ENCODE measurements around the gene SDHAF1.

The SDHAF1 gene

GRCh38 chr19:35986664-35987570 is 8.1 kb upstream of the SDHAF1 start:
- no peak for DNase-seq (ENCODE audit: low read depth in 2 of 3, low spot score in 2 of 3)

- no peak for DNase-seq (ENCODE audit: low read depth in 2 of 3, low spot score in 2 of 3)
Observed at GRCh38 chr19:35987571-35987896, 7.5 kb upstream of the SDHAF1 start.

- DNase-seq (ENCODE audit: low read depth in 2 of 3, low spot score in 2 of 3): no peak
Observed at GRCh38 chr19:35988824-35989223, 6.2 kb upstream of the SDHAF1 start.

GRCh38 chr19:35990156-35990555 is 4.8 kb upstream of the SDHAF1 start:
- no peak for DNase-seq (ENCODE audit: low read depth in 2 of 3, low spot score in 2 of 3)

GRCh38 chr19:35990771-35991730 is 3.9 kb upstream of the SDHAF1 start:
- DNase-seq (ENCODE audit: low read depth in 2 of 3, low spot score in 2 of 3): no peak

GRCh38 chr19:35991731-35992450 is 3.1 kb upstream of the SDHAF1 start:
- DNase-seq (ENCODE audit: low read depth in 2 of 3, low spot score in 2 of 3): no peak

GRCh38 chr19:35992907-35993765 is 1.9 kb upstream of the SDHAF1 start:
- no peak for DNase-seq (ENCODE audit: low read depth in 2 of 3, low spot score in 2 of 3)

- no peak for DNase-seq (ENCODE audit: low read depth in 2 of 3, low spot score in 2 of 3)
Observed at GRCh38 chr19:35993923-35994598, 927 bp upstream of the SDHAF1 start.

GRCh38 chr19:35996777-35997176 is 1.8 kb downstream of the SDHAF1 start:
- no peak for DNase-seq (ENCODE audit: low read depth in 2 of 3, low spot score in 2 of 3)

GRCh38 chr19:36001605-36002004 is 6.6 kb downstream of the SDHAF1 start:
- DNase-seq (ENCODE audit: low read depth in 2 of 3, low spot score in 2 of 3): no peak

- no peak for DNase-seq (ENCODE audit: low read depth in 2 of 3, low spot score in 2 of 3)
Observed at GRCh38 chr19:36003284-36003683, 8.3 kb downstream of the SDHAF1 start.

- no peak for DNase-seq (ENCODE audit: low read depth in 2 of 3, low spot score in 2 of 3)
Observed at GRCh38 chr19:36006955-36007354, 12.0 kb downstream of the SDHAF1 start.

GRCh38 chr19:36008336-36008978 is 13.5 kb downstream of the SDHAF1 start, which contains the start of gene SYNE4:
SYNE4 (minus strand) TSS chr19:36008813; CDS start chr19:36008681, 132 bp downstream.
- DNase-seq (ENCODE audit: low read depth in 2 of 3, low spot score in 2 of 3): no peak

GRCh38 chr19:36009220-36009619 is 14.2 kb downstream of the SDHAF1 start:
- DNase-seq (ENCODE audit: low read depth in 2 of 3, low spot score in 2 of 3): no peak

GRCh38 chr19:36009633-36010379 is 14.8 kb downstream of the SDHAF1 start:
- DNase-seq (ENCODE audit: low read depth in 2 of 3, low spot score in 2 of 3): no peak

GRCh38 chr19:36010402-36010801 is 15.4 kb downstream of the SDHAF1 start:
- DNase-seq (ENCODE audit: low read depth in 2 of 3, low spot score in 2 of 3): no peak

- DNase-seq (ENCODE audit: low read depth in 2 of 3, low spot score in 2 of 3): no peak
Observed at GRCh38 chr19:36013280-36014011, 18.5 kb downstream of the SDHAF1 start.
